K562 (cell line): ENCODE results near the gene URM1. TPM values are rescaled to one million over a fixed set of nuclear protein-coding genes. Genes with fewer than 3 reads are reported as not detected.

Source experiments
- BRCA1 ChIP-seq, 2 experiments: fragments of 450-650 bp in 1 of 2; sonication (generic) in 1 of 2; formaldehyde crosslinking in 1 of 2; IDR thresholded peaks; 2 replicates each; pipeline versions ENCODE4 v1.5.0 to v1.6.1; 2017 to 2020; ENCODE audit warnings: mild to moderate bottlenecking in 1 of 2, missing genetic modification reagents in 1 of 2
- C11orf30 ChIP-seq: fragments of 450-650 bp; IDR thresholded peaks from 2 replicates; pipeline ENCODE4 v1.6.1; 2016; ENCODE audit warnings: low read depth, mild to moderate bottlenecking
- CHD2 ChIP-seq: IDR thresholded peaks from 2 replicates; pipeline ENCODE4 v1.6.1; 2011; ENCODE audit warnings: low read depth, low read length
- CXXC5 ChIP-seq: fragments of 250-450 bp; sonication (Bioruptor Pico); IDR thresholded peaks from 2 replicates; pipeline ENCODE4 v1.8.0; 2022; ENCODE audit warnings: inconsistent platforms, mild to moderate bottlenecking, moderate library complexity
- ELF2 ChIP-seq: fragments of 250-450 bp; sonication (Bioruptor Pico); IDR thresholded peaks from 2 replicates; pipeline ENCODE4 v1.5.0; 2021; ENCODE audit warnings: mild to moderate bottlenecking
- ELF4 ChIP-seq: fragments of 450-650 bp; formaldehyde crosslinking; IDR thresholded peaks from 2 replicates; pipeline ENCODE4 v1.4.0; 2022; ENCODE audit warnings: missing genetic modification characterization
- ESRRA ChIP-seq: fragments of 450-650 bp; IDR thresholded peaks from 2 replicates; pipeline ENCODE4 v1.6.1; 2014; ENCODE audit warnings: low read depth, mild to moderate bottlenecking, moderate library complexity, borderline replicate concordance
- HINFP ChIP-seq: fragments of 450-650 bp; conservative IDR thresholded peaks from 2 replicates; pipeline ENCODE4 v1.6.1; 2016; ENCODE audit warnings: missing genetic modification characterization, low read depth, mild to moderate bottlenecking, control low read depth, missing compliant biosample characterization
- ILK ChIP-seq: fragments of 450-650 bp; IDR thresholded peaks from 2 replicates; pipeline ENCODE4 v1.6.1; 2016; ENCODE audit warnings: missing genetic modification characterization, low read depth, mild to moderate bottlenecking, missing compliant biosample characterization, moderate library complexity, borderline replicate concordance
- MEF2A ChIP-seq: IDR thresholded peaks from 2 replicates; pipeline ENCODE4 v1.6.1; 2011; ENCODE audit warnings: low read depth, mild to moderate bottlenecking, low read length, moderate library complexity; ENCODE audit not compliant: control insufficient read depth
- NR3C1 ChIP-seq: sonication (generic); formaldehyde crosslinking; IDR thresholded peaks from 2 replicates; pipeline ENCODE4 v1.8.1; 2022; ENCODE audit warnings: missing genetic modification reagents
- PCBP1 ChIP-seq: fragments of 200-400 bp; formaldehyde crosslinking; IDR thresholded peaks from 2 replicates; pipeline ENCODE4 v1.6.1; 2018; ENCODE audit warnings: mild to moderate bottlenecking, low read depth, low read length; ENCODE audit not compliant: poor library complexity, severe bottlenecking
- POLR2B ChIP-seq: fragments of 450-650 bp; IDR thresholded peaks from 2 replicates; pipeline ENCODE4 v1.6.1; 2018; ENCODE audit warnings: low read depth; ENCODE audit not compliant: partially characterized antibody
- PRDM10 ChIP-seq: fragments of 450-650 bp; IDR thresholded peaks from 2 replicates; pipeline ENCODE4 v1.6.1; 2018; ENCODE audit not compliant: partially characterized antibody
- PRMT5 ChIP-seq: sonication (generic); formaldehyde crosslinking; IDR thresholded peaks from 2 replicates; pipeline ENCODE4 v1.5.0; 2020; ENCODE audit warnings: missing genetic modification reagents
- RAD51 ChIP-seq: fragments of 450-650 bp; IDR thresholded peaks from 2 replicates; pipeline ENCODE4 v1.7.1; 2016; ENCODE audit warnings: low read depth, mild to moderate bottlenecking, borderline replicate concordance
- RBM39 ChIP-seq: fragments of 200-400 bp; formaldehyde crosslinking; optimal IDR thresholded peaks from 2 replicates; pipeline ENCODE3; 2018; ENCODE audit warnings: low read depth, low read length
- SIRT6 ChIP-seq: IDR thresholded peaks from one replicate; pipeline ENCODE4 v1.6.1; 2012; ENCODE audit warnings: low read depth, mild to moderate bottlenecking, control low read depth, inconsistent platforms, low read length, moderate library complexity
- SMAD4 ChIP-seq: fragments of 250-450 bp; sonication (Bioruptor Pico); conservative IDR thresholded peaks from 2 replicates; pipeline ENCODE4 v1.8.0; 2021; ENCODE audit warnings: inconsistent platforms, mild to moderate bottlenecking, moderate library complexity
- SRSF9 ChIP-seq: fragments of 200-400 bp; formaldehyde crosslinking; IDR thresholded peaks from 2 replicates; pipeline ENCODE4 v1.6.1; 2017; ENCODE audit warnings: low read depth, low read length, borderline replicate concordance
- STAT5A ChIP-seq: IDR thresholded peaks from 2 replicates; pipeline ENCODE4 v1.6.1; 2012; ENCODE audit warnings: low read length, inconsistent platforms, borderline replicate concordance
- WHSC1 ChIP-seq: IDR thresholded peaks from one replicate; pipeline ENCODE4 v1.6.1; 2012; ENCODE audit warnings: low read length, control low read depth, inconsistent platforms
- ZEB2 ChIP-seq: fragments of 450-650 bp; IDR thresholded peaks from 2 replicates; pipeline ENCODE4 v1.6.1; 2016
- ZNF24 ChIP-seq: fragments of 450-650 bp; IDR thresholded peaks from 2 replicates; pipeline ENCODE4 v1.6.1; 2016
- ZSCAN32 ChIP-seq: fragments of 450-650 bp; formaldehyde crosslinking; IDR thresholded peaks from 2 replicates; pipeline ENCODE4 v1.4.0; 2020; ENCODE audit warnings: mild to moderate bottlenecking, moderate library complexity
- polyA plus RNA-seq, 8 experiments: library from polyadenylated mRNA; depleted of rRNA in 4 of 8; stranded (reverse) in 5 of 8; unstranded in 3 of 8; fragments of >200 nt; fragmentation: Nextera tagmentation in 2 of 8; fragmentation: Illumina TruSeq in 1 of 8; extraction: Ambion mirVana in 2 of 8; extraction: Trizol in 1 of 8; gene quantifications; 2 replicates each; pipeline versions ENCODE4 v1.2.1 to v1.2.3, GENCODE V29; 2011 to 2014; ENCODE audit warnings: inconsistent platforms in 1 of 8, missing spikeins in 1 of 8
- total RNA-seq, 7 experiments: library from RNA; depleted of rRNA in 6 of 7; stranded (reverse); fragments of >200 nt in 6 of 7; fragmentation: Illumina TruSeq in 2 of 7; extraction: Trizol in 2 of 7; gene quantifications; 2 replicates each; pipeline versions ENCODE4 v1.2.1 to v1.2.3, GENCODE V29; 2011 to 2021; ENCODE audit warnings: low replicate concordance in 1 of 7

URM1 gene
- total and polyA plus RNA-seq, 9 of the 15 experiments (the other 6 are each of a cell fraction or from before 2014, with no cell fraction given), result 10.1 to 88.9 (median 53.3) TPM

GRCh38 chr9:128370752-128371629 lies at the start of gene URM1 (continued):
- TF ChIP-seq HINFP (tag), result no peak; the same call in 1 of the 2 replicates
- no peak; the same call in 1 of the 2 replicates for TF ChIP-seq ZEB2
- TF ChIP-seq CHD2, result no peak
- TF ChIP-seq C11orf30, result peak; percentile 98
- TF ChIP-seq POLR2B, result peak; percentile 79
- no peak for TF ChIP-seq RAD51
- no peak for TF ChIP-seq MEF2A
- no peak for TF ChIP-seq ELF2 (CRISPR knock-in tag)
- TF ChIP-seq BRCA1 (IDR thresholded peaks at IDR 0.05), result no peak
- TF ChIP-seq BRCA1 (CRISPR knock-in tag; IDR thresholded peaks at IDR 0.05), result no peak
- TF ChIP-seq ESRRA, result 0 out of 2 replicates have a peak, but pooled peaks have one; percentile 42
- peak; percentile 56; the same call in 1 of the 2 replicates for TF ChIP-seq CXXC5 (CRISPR knock-in tag)
- no peak for TF ChIP-seq PCBP1
- no peak for TF ChIP-seq SMAD4 (CRISPR knock-in tag)
- no peak for TF ChIP-seq NR3C1
- 0 out of 2 replicates have a peak, but pooled peaks have one; percentile 10 for TF ChIP-seq ELF4
- no peak for TF ChIP-seq ZSCAN32 (CRISPR knock-in tag)
- no peak for TF ChIP-seq SIRT6
- TF ChIP-seq PRDM10, result peak; percentile 68
- TF ChIP-seq STAT5A, result no peak
- TF ChIP-seq RBM39, result no peak
- TF ChIP-seq WHSC1, result no peak
- TF ChIP-seq ZNF24, result no peak
- TF ChIP-seq ILK (tag), result no peak
- TF ChIP-seq SRSF9, result no peak
- no peak for TF ChIP-seq PRMT5 (CRISPR knock-in tag)
